Measurements from ENCODE around the gene PRUNE2. TPM values are rescaled to one million over a fixed set of nuclear protein-coding genes. Genes with fewer than 3 reads are reported as not detected.

Gene PRUNE2
- total and polyA plus RNA-seq, 2 of the 8 experiments (the other 6 are each of a cell fraction or from before 2014, with no cell fraction given) = 5.5 to 13.3 TPM

GRCh38 chr9:76904661-76905457 lies 1.1 kb downstream of the PRUNE2 start:
- Histone ChIP-seq H3K18ac (ENCODE audit: extremely low read depth, low read length) (0 out of 2 replicates have a peak overlapping the region, but pooled peaks have one; percentile 33), H3K23me2 (ENCODE audit: low read depth, low read length) (peaks cover 13% of the 10 kb centered on the region), H2BK12ac (ENCODE audit: low read depth, low read length) (no peak overlapping the region), H2AK5ac (ENCODE audit: low read depth, low read length) (no peak overlapping the region), H3K4me1 (replicated peaks in 1 of 4; ENCODE audit: control insufficient read depth in 3 of 4, insufficient read depth in 4 of 4, low read length in 3 of 4) (peaks cover 0 to 12% (median 5%) of the 10 kb centered on the region in 4 experiments; a peak in 5 of 7 replicates), H2BK5ac (ENCODE audit: low read depth, low read length) (0 out of 2 replicates have a peak overlapping the region, but pooled peaks have one; percentile 25), H2BK20ac (ENCODE audit: low read length) (no peak overlapping the region), H3K23ac (ENCODE audit: insufficient read length) (no peak overlapping the region), H3K27ac (ENCODE audit: low read depth, low read length) (no peak overlapping the region), H3K79me1 (ENCODE audit: low read depth, low read length) (no peaks in the 10 kb centered on the region), H3K36me3 (ENCODE audit: control insufficient read depth in 2 of 4, insufficient read depth in 4 of 4, low read length in 3 of 4) (no peaks in the 10 kb centered on the region), H3K79me2 (ENCODE audit: control insufficient read depth in 1 of 2, insufficient read depth in 2 of 2, low read length in 2 of 2) (no peaks in the 10 kb centered on the region), H3K4me2 (ENCODE audit: insufficient read depth in 1 of 2, low read depth in 2 of 2, low read length in 2 of 2) (peak overlapping the region; percentile 79 to 89), H4K5ac (ENCODE audit: insufficient read length, low read depth, low read length) (no peak overlapping the region), H2BK120ac (replicated peaks; ENCODE audit: low read depth, low read length) (peak overlapping the region; percentile 33), H3K9ac (replicated peaks in 1 of 4; ENCODE audit: extremely low read depth in 1 of 4, low read depth in 3 of 4, low read length in 3 of 4) (peak overlapping the region in 1 of 4 experiments; percentile 0; a peak in 1 of 7 replicates), H4K20me1 (replicated peaks in 1 of 2; ENCODE audit: control insufficient read depth in 1 of 2, insufficient read depth in 2 of 2, low read length in 2 of 2) (peaks cover 0 to 3% of the 10 kb centered on the region in 2 experiments), H3K4ac (replicated peaks; ENCODE audit: insufficient read length, low read depth, low read length) (no peak overlapping the region), H3K27me3 (replicated peaks in 1 of 4; ENCODE audit: control insufficient read depth in 3 of 4, extremely low read depth in 1 of 4, insufficient read depth in 3 of 4, low read length in 3 of 4) (peaks cover 2 to 26% (median 18%) of the 10 kb centered on the region in 4 experiments; a peak in 6 of 7 replicates), H4K8ac (ENCODE audit: extremely low read depth, insufficient read depth, low read length) (no peak overlapping the region), H2BK15ac (ENCODE audit: low read length) (0 out of 2 replicates have a peak overlapping the region, but pooled peaks have one; percentile 75), H3K56ac (replicated peaks; ENCODE audit: insufficient read length, low read depth, low read length) (no peak overlapping the region), H2AFZ (ENCODE audit: low read length) (peak overlapping the region; percentile 94; the same call in 1 of the 2 replicates), H4K91ac (replicated peaks; ENCODE audit: insufficient read length, low read length) (no peak overlapping the region), H3K9me3 (ENCODE audit: insufficient read depth in 2 of 2, low read depth in 1 of 2, low read length in 1 of 2) (no peaks in the 10 kb centered on the region), H3K4me3 (ENCODE audit: extremely low read depth in 1 of 4, insufficient read depth in 2 of 4, low read depth in 3 of 4, low read length in 4 of 4) (peak overlapping the region; percentile 43 to 71 (median 62); a peak in 7 of 8 replicates), H3K14ac (ENCODE audit: insufficient read length) (no peak overlapping the region)
- no peak for DNase-seq (ENCODE audit: low read depth in 1 of 2, low spot score in 2 of 2)
- no peak for FAIRE-seq
- ChIA-PET POLR2A (ENCODE audit: partially characterized antibody) (interaction anchor here (0.8 to 2.0 kb wide), 8 partner anchors 9 to 148 kb away, joined by 3 to 7 read pairs (median 4); no protein-coding TSS in a partner anchor), CTCF (ENCODE audit: partially characterized antibody) (interaction anchor here (1.3 kb wide), 1 partner anchor 93 kb away, joined by 4 read pairs; no protein-coding TSS in a partner anchor)
- 68% methylated on average over 8 of the region's 8 CpGs; no CpG with 5 or more reads in 1 of the 2 experiments for WGBS, 2 experiments (ENCODE audit: extremely low coverage in 1 of 2, insufficient coverage in 1 of 2, insufficient read length in 1 of 2, insufficient replicate concordance in 2 of 2, low coverage in 1 of 2, low lambda C conversion rate in 2 of 2, missing lambda C conversion rate in 1 of 2)
- 0 out of 2 replicates have a peak, but pooled peaks have one; percentile 6 for TF ChIP-seq SUZ12 (IDR thresholded peaks at IDR 0.05; ENCODE audit: low read length)
- TF ChIP-seq JUN (IDR thresholded peaks at IDR 0.05; ENCODE audit: low read depth, low read length) = no peak
- no peak for TF ChIP-seq BRCA1 (IDR thresholded peaks at IDR 0.05; ENCODE audit: low read depth, low read length)
- TF ChIP-seq CREB1 (IDR thresholded peaks at IDR 0.05) = no peak

Data from H1 (cell line).